Heart right ventricle (tissue), 16 donors: ENCODE data around the gene MAP1S. TPM values are rescaled to one million over a fixed set of nuclear protein-coding genes. Genes with fewer than 3 reads are reported as not detected.

Experiments used
- ATAC-seq, 8 donors: fragments of 200-7000 bp; cut with Tn5 transposase; one replicate each; pipeline ENCODE4 v1.9.1; 2020; ENCODE audit warnings: mild to moderate bottlenecking in 8 of 8, moderate library complexity in 8 of 8, moderate number of reproducible peaks in 1 of 8
- DNase-seq, 2 donors: peaks; one replicate each; pipeline ENCODE4 v3.0.0-alpha.2; 2020
- H3K27ac ChIP-seq, 10 donors: fragments of 200-600 bp; sonication (generic) in 2 of 10; one replicate each; pipeline versions ENCODE4 v1.5.0 to v1.8.0; 2020 to 2022; ENCODE audit warnings: mild to moderate bottlenecking in 3 of 10
- H3K27me3 ChIP-seq, 7 donors: fragments of 200-600 bp; one replicate each; pipeline ENCODE4 v1.8.0; 2021 to 2022; ENCODE audit warnings: mild to moderate bottlenecking in 2 of 7
- H3K36me3 ChIP-seq, 9 donors: fragments of 200-600 bp; sonication (generic) in 1 of 9; one replicate each; pipeline versions ENCODE4 v1.5.0 to v1.8.0; 2020 to 2022; ENCODE audit warnings: mild to moderate bottlenecking in 2 of 9
- H3K4me1 ChIP-seq, 9 donors: fragments of 200-600 bp; sonication (generic) in 1 of 9; one replicate each; pipeline versions ENCODE4 v1.5.0 to v1.8.0; 2020 to 2022; ENCODE audit warnings: mild to moderate bottlenecking in 4 of 9
- H3K4me3 ChIP-seq, 10 donors: fragments of 200-600 bp; sonication (generic) in 2 of 10; one replicate each; pipeline versions ENCODE4 v1.5.0 to v1.8.0; 2020 to 2022; ENCODE audit warnings: mild to moderate bottlenecking in 7 of 10, moderate library complexity in 2 of 10
- H3K9me3 ChIP-seq, 11 donors: fragments of 200-600 bp in 10 of 11; sonication (generic) in 2 of 11; one replicate each; pipeline versions ENCODE4 v1.5.0 to v1.8.0; 2013 to 2022; ENCODE audit warnings: mild to moderate bottlenecking in 2 of 11, control low read depth in 1 of 11, moderate library complexity in 1 of 11
- WGBS, 2 donors: extraction: QIAGEN DNeasy Blood & Tissue Kit; methylation state at CpG; one replicate each; pipeline ENCODE4 v1.1.7; 2013; ENCODE audit warnings: inconsistent platforms in 1 of 2; 5-methylcytosine and 5-hydroxymethylcytosine counted together
- intact Hi-C, 10 donors: fragments of 100-400 bp; cut with DNase I; formaldehyde crosslinking; loops; one replicate each; pipeline versions ENCODE4 v1.11.1 to v1.14.2; 2022
- polyA plus RNA-seq, 2 donors: library from polyadenylated mRNA; stranded (reverse); fragments of 200-250 nt; gene quantifications; one replicate each; pipeline ENCODE4 v1.2.3, GENCODE V29; 2013
- total RNA-seq, 10 donors: library from RNA; stranded (reverse); fragmentation: NEBNext Ultra II Directional in 3 of 10; extraction: Animal tissue kit (Norgen Biotek cat#: 25700) in 3 of 10; gene quantifications; one replicate each; pipeline versions ENCODE4 v1.2.1 to v1.2.4, GENCODE V29; 2021 to 2023
- TF ChIP-seq, protein P1 (sequence below), 9 donors: fragments of 200-600 bp; sonication (generic) in 2 of 9; IDR thresholded peaks; one replicate each; pipeline versions ENCODE4 v1.5.0 to v1.8.0; 2021 to 2022; ENCODE audit warnings: antibody characterized with exemption in 9 of 9, mild to moderate bottlenecking in 5 of 9, moderate library complexity in 1 of 9
- donor health status: Arrhythmogenic right ventricular cardiomyopathy.
- donor health status: ischemic (EF 13 %, LVEDD 7.1; RV severe dilation, severe dysfunction).
- donor health status: healthy with polysubstance abuse.
- donor health status: DM: no; HTN: yes; CAD: no.
- donor health status: DM: no; HTN: no; CAD: no.
- donor health status: ischemic (EF 25% LVEDD 6.9; RV normal size, moderate dysfunction).
- donor health status: ischemic (EF 25% LVEDD 5.7; RV mildly dilated, moderate dysfunction).
- donor health status: healthy.
- donor health status: DM: yes; HTN: yes; CAD: no.
- donor health status: Ischemic cardiomyopathy.
- donor health status: ischemic (EF 35%, LVEDD 5.7; RV mildly dilated, moderate dysfunction).
- donor health status: nonischemic (EF 11% LVEDD 7.7; RV severe dilation, severe dysfunction).
- donor health status: DM: yes; HTN: yes; CAD: no.
- donor health status: PGD.
- donor health status: ischemic (EF 29% LVEDD 5.4; RV normal size, mild dysfunction).
- donor health status: nonischemic (EF 23%, LVEDD 6.1; RV moderate dilation, normal function).

The MAP1S gene
- total and polyA plus RNA-seq, 12 donors: 20.4 to 48.7 (median 26.8) TPM

DNA sequence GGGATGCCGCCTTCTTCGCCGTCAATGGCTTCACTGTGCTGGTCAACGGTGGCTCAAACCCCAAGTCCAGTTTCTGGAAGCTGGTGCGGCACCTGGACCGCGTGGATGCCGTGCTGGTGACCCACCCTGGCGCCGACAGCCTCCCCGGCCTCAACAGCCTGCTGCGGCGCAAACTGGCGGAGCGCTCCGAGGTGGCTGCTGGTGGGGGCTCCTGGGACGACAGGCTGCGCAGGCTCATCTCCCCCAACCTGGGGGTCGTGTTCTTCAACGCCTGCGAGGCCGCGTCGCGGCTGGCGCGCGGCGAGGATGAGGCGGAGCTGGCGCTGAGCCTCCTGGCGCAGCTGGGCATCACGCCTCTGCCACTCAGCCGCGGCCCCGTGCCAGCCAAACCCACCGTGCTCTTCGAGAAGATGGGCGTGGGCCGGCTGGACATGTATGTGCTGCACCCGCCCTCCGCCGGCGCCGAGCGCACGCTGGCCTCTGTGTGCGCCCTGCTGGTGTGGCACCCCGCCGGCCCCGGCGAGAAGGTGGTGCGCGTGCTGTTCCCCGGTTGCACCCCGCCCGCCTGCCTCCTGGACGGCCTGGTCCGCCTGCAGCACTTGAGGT lies 7.0 kb downstream of the MAP1S start:
- WGBS, 2 donors: 95 to 96% methylated on average over 58 to 59 of the region's 59 CpGs
- no peaks in the 10 kb centered on the region for H3K27me3 ChIP-seq
- ATAC-seq: peak in 1 of 8 donors; percentile 43
- H3K4me3 ChIP-seq: no peak overlapping the region
- TF ChIP-seq, protein P1, sequence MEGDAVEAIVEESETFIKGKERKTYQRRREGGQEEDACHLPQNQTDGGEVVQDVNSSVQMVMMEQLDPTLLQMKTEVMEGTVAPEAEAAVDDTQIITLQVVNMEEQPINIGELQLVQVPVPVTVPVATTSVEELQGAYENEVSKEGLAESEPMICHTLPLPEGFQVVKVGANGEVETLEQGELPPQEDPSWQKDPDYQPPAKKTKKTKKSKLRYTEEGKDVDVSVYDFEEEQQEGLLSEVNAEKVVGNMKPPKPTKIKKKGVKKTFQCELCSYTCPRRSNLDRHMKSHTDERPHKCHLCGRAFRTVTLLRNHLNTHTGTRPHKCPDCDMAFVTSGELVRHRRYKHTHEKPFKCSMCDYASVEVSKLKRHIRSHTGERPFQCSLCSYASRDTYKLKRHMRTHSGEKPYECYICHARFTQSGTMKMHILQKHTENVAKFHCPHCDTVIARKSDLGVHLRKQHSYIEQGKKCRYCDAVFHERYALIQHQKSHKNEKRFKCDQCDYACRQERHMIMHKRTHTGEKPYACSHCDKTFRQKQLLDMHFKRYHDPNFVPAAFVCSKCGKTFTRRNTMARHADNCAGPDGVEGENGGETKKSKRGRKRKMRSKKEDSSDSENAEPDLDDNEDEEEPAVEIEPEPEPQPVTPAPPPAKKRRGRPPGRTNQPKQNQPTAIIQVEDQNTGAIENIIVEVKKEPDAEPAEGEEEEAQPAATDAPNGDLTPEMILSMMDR (IDR thresholded peaks at IDR 0.05): no peak
- intact Hi-C loops: no loop called here
- no peak for DNase-seq
- peaks cover 0 to 4% (median 0%) of the 10 kb centered on the region in 11 donors for H3K9me3 ChIP-seq
- H3K36me3 ChIP-seq: peaks cover 5 to 92% (median 56%) of the 10 kb centered on the region in 9 donors
- H3K27ac ChIP-seq: no peak overlapping the region
- H3K4me1 ChIP-seq: peaks cover 3 to 27% (median 19%) of the 10 kb centered on the region in 9 donors

DNA sequence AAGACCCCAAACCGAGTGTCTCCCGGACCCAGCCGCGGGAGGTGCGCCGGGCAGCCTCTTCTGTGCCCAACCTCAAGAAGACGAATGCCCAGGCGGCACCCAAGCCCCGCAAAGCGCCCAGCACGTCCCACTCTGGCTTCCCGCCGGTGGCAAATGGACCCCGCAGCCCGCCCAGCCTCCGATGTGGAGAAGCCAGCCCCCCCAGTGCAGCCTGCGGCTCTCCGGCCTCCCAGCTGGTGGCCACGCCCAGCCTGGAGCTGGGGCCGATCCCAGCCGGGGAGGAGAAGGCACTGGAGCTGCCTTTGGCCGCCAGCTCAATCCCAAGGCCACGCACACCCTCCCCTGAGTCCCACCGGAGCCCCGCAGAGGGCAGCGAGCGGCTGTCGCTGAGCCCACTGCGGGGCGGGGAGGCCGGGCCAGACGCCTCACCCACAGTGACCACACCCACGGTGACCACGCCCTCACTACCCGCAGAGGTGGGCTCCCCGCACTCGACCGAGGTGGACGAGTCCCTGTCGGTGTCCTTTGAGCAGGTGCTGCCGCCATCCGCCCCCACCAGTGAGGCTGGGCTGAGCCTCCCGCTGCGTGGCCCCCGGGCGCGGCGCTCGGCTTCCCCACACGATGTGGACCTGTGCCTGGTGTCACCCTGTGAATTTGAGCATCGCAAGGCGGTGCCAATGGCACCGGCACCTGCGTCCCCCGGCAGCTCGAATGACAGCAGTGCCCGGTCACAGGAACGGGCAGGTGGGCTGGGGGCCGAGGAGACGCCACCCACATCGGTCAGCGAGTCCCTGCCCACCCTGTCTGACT lies 7.9 kb downstream of the MAP1S start:
- H3K27ac ChIP-seq: no peak overlapping the region
- no peak overlapping the region for H3K4me3 ChIP-seq
- H3K36me3 ChIP-seq: peaks cover 5 to 95% (median 60%) of the 10 kb centered on the region in 9 donors
- TF ChIP-seq, protein P1 (IDR thresholded peaks at IDR 0.05): no peak
- H3K27me3 ChIP-seq: no peaks in the 10 kb centered on the region
- DNase-seq (no peak), ATAC-seq (peak in 2 of 8 donors; percentile 20 to 26)
- 91 to 92% methylated on average over 55 to 62 of the region's 62 CpGs for WGBS, 2 donors
- peaks cover 0 to 6% (median 0%) of the 10 kb centered on the region in 11 donors for H3K9me3 ChIP-seq
- H3K4me1 ChIP-seq: peaks cover 0 to 18% (median 10%) of the 10 kb centered on the region in 9 donors
- intact Hi-C loops: no loop called here

DNA sequence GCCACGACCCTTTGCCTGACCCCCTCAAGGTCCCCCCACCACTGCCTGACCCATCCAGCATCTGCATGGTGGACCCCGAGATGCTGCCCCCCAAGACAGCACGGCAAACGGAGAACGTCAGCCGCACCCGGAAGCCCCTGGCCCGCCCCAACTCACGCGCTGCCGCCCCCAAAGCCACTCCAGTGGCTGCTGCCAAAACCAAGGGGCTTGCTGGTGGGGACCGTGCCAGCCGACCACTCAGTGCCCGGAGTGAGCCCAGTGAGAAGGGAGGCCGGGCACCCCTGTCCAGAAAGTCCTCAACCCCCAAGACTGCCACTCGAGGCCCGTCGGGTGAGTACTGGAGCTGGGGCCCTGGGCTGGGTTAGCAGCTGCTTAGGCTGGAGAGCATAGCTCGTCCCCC lies 8.6 kb downstream of the MAP1S start:
- H3K36me3 ChIP-seq: peaks cover 5 to 99% (median 60%) of the 10 kb centered on the region in 9 donors
- H3K27ac ChIP-seq: no peak overlapping the region
- H3K9me3 ChIP-seq: peaks cover 0 to 6% (median 0%) of the 10 kb centered on the region in 11 donors
- TF ChIP-seq, protein P1 (IDR thresholded peaks at IDR 0.05): no peak
- no peak overlapping the region for H3K4me3 ChIP-seq
- H3K27me3 ChIP-seq: no peaks in the 10 kb centered on the region
- DNase-seq: no peak
- H3K4me1 ChIP-seq: peaks cover 0 to 11% (median 4%) of the 10 kb centered on the region in 9 donors
- WGBS, 2 donors: 95 to 96% methylated on average over 19 of the region's 19 CpGs
- intact Hi-C loops: no loop called here
- no peak for ATAC-seq

DNA sequence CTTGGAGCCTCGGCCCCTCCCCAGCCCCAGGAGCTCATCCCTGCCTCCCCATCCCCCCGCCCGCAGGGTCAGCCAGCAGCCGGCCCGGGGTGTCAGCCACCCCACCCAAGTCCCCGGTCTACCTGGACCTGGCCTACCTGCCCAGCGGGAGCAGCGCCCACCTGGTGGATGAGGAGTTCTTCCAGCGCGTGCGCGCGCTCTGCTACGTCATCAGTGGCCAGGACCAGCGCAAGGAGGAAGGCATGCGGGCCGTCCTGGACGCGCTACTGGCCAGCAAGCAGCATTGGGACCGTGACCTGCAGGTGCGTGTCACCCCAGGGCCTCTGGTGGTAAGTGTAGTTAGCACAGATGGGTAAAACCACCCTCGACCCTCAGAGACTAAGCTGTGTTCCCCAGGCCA lies 13.8 kb downstream of the MAP1S start:
- peaks cover 0 to 5% (median 0%) of the 10 kb centered on the region in 9 donors for H3K4me1 ChIP-seq
- peaks cover 0 to 99% (median 37%) of the 10 kb centered on the region in 9 donors for H3K36me3 ChIP-seq
- DNase-seq: no peak
- peaks cover 0 to 6% (median 0%) of the 10 kb centered on the region in 11 donors for H3K9me3 ChIP-seq
- TF ChIP-seq, protein P1 (IDR thresholded peaks at IDR 0.05): no peak
- ATAC-seq: no peak
- intact Hi-C loops: no loop called here
- 95 to 96% methylated on average over 22 of the region's 22 CpGs for WGBS, 2 donors
- H3K27me3 ChIP-seq: no peaks in the 10 kb centered on the region
- H3K4me3 ChIP-seq: no peak overlapping the region
- no peak overlapping the region for H3K27ac ChIP-seq
